ENCODE data around the gene PSMC3IP.

Gene PSMC3IP

GRCh38 chr17:42525221-42525620 is 52.3 kb downstream of the PSMC3IP start:
- TF ChIP-seq CTCF (IDR thresholded peaks at IDR 0.05; ENCODE audit: borderline replicate concordance, insufficient read depth, low read depth, low read length) = no peak
- no peak overlapping the region for H3K4me3 ChIP-seq (ENCODE audit: low read depth, low read length)

DNA sequence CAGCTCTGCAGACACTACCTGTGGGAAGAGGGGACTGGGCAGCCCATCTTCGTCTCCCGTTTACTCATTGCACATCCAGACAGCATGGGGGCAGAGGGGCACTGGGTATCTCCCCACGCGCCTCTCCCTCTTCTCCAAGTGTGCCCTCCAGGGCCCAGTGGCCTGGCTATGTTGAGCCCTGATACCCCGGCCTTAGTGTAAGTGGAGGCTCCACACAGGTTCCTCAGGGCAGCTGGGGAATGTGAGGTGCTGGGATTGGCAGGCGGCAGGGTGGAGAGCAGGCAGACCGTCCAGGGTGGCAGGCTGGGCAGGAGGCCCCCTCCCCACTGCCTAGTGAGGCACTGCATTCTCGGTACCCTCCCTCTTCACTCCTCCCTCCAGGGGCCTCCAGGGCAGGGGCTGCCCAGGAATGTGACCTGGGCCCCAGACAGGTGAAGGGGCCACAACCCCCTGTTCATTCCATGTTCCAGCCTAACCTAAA is 54.7 kb downstream of the PSMC3IP start:
- no peak overlapping the region for H3K4me3 ChIP-seq (ENCODE audit: low read depth, low read length)
- no peak for TF ChIP-seq CTCF (IDR thresholded peaks at IDR 0.05; ENCODE audit: borderline replicate concordance, insufficient read depth, low read depth, low read length)

All from GM12875 (cell line).